OCI-LY3 (cell line): ENCODE results near the gene SUPT3H.

ENCODE experiments used
- H2AFZ ChIP-seq: fragments of 200-600, 300-600 bp; shearing (Covaris generic); 2 replicates; pipeline ENCODE4 v1.6.0; 2014; ENCODE audit warnings: antibody characterized with exemption, low read depth, low read length
- H3K27ac ChIP-seq: fragments of 200-600, 300-600 bp; sonication (generic); 2 replicates; pipeline ENCODE4 v1.5.1; 2014; ENCODE audit warnings: mild to moderate bottlenecking, low read length, moderate library complexity, mixed read lengths
- H3K27me3 ChIP-seq: fragments of 200-600, 300-600 bp; sonication (generic); 2 replicates; pipeline ENCODE4 v1.6.1; 2014; ENCODE audit warnings: low read depth, low read length, mixed read lengths
- H3K36me3 ChIP-seq: fragments of 200-600, 300-600 bp; sonication (generic); replicated peaks from 2 replicates; pipeline ENCODE3; 2014; ENCODE audit warnings: low read depth, low read length, mixed read lengths
- H3K4me1 ChIP-seq: fragments of 300-600, 200-600 bp; sonication (generic); 2 replicates; pipeline ENCODE4 v1.6.1; 2014; ENCODE audit warnings: low read length, mixed read lengths
- H3K4me2 ChIP-seq: fragments of 200-600, 300-600 bp; sonication (generic); 2 replicates; pipeline ENCODE4 v1.6.1; 2014; ENCODE audit warnings: low read length, mixed read lengths
- H3K4me3 ChIP-seq: fragments of 300-600, 200-600 bp; sonication (generic); 2 replicates; pipeline ENCODE4 v1.5.1; 2014; ENCODE audit warnings: antibody characterized with exemption, mild to moderate bottlenecking, low read length, moderate library complexity
- H3K79me2 ChIP-seq: fragments of 300-600, 200-600 bp; shearing (Covaris generic); 2 replicates; pipeline ENCODE4 v1.6.1; 2014; ENCODE audit warnings: mild to moderate bottlenecking, low read length, mixed read lengths
- H3K9ac ChIP-seq: fragments of 300-600, 200-600 bp; shearing (Covaris generic); 2 replicates; pipeline ENCODE4 v1.6.0; 2014; ENCODE audit warnings: mild to moderate bottlenecking, low read length, moderate library complexity
- H3K9me3 ChIP-seq: fragments of 200-600, 300-600 bp; shearing (Covaris generic); 2 replicates; pipeline ENCODE4 v1.6.1; 2014; ENCODE audit warnings: low read length, mixed read lengths; ENCODE audit not compliant: insufficient read depth
- H4K20me1 ChIP-seq: fragments of 200-600, 300-600 bp; sonication (generic); 2 replicates; pipeline ENCODE4 v1.6.1; 2016; ENCODE audit warnings: low read length, mixed read lengths; ENCODE audit not compliant: insufficient read depth
- CTCF ChIP-seq: fragments of 200-600, 300-600 bp; sonication (generic); IDR thresholded peaks from 2 replicates; pipeline ENCODE4 v1.5.1; 2014; ENCODE audit warnings: antibody characterized with exemption, low read length, low read depth
- EZH2phosphoT487 ChIP-seq: fragments of 200-600 bp; shearing (Covaris generic); IDR thresholded peaks from 2 replicates; pipeline ENCODE4 v1.6.1; 2018; ENCODE audit warnings: antibody characterized with exemption, mixed run types, low read depth

Gene SUPT3H

GRCh38 chr6:44965708-44966107, 412.0 kb downstream of the SUPT3H start:
- Histone ChIP-seq H3K4me3 (no peak overlapping the region), H3K4me1 (peaks cover 5% of the 10 kb centered on the region; the same call in 1 of the 2 replicates), H2AFZ (no peak overlapping the region), H3K36me3 (no peaks in the 10 kb centered on the region), H3K27me3 (no peaks in the 10 kb centered on the region), H3K9me3 (no peaks in the 10 kb centered on the region), H4K20me1 (no peaks in the 10 kb centered on the region), H3K9ac (no peak overlapping the region), H3K27ac (no peak overlapping the region), H3K79me2 (no peaks in the 10 kb centered on the region), H3K4me2 (no peak overlapping the region)
- TF ChIP-seq CTCF (no peak), EZH2phosphoT487 (no peak)

- Histone ChIP-seq H3K4me1 (peaks cover 7% of the 10 kb centered on the region; the same call in 1 of the 2 replicates), H3K9ac (no peak overlapping the region), H2AFZ (0 out of 2 replicates have a peak overlapping the region, but pooled peaks have one; percentile 6), H3K79me2 (no peaks in the 10 kb centered on the region), H3K4me3 (no peak overlapping the region), H3K9me3 (no peaks in the 10 kb centered on the region), H3K36me3 (no peaks in the 10 kb centered on the region), H3K27me3 (no peaks in the 10 kb centered on the region), H3K4me2 (peak overlapping the region; percentile 11; the same call in 1 of the 2 replicates), H4K20me1 (no peaks in the 10 kb centered on the region), H3K27ac (no peak overlapping the region)
- TF ChIP-seq CTCF (no peak), EZH2phosphoT487 (no peak)
Observed at GRCh38 chr6:44960898-44961297, 416.8 kb downstream of the SUPT3H start.

GRCh38 chr6:44959651-44960050, 418.1 kb downstream of the SUPT3H start:
- Histone ChIP-seq H3K4me1 (peaks cover 7% of the 10 kb centered on the region; the same call in 1 of the 2 replicates), H3K9me3 (no peaks in the 10 kb centered on the region), H2AFZ (no peak overlapping the region), H3K4me2 (no peak overlapping the region), H3K27me3 (no peaks in the 10 kb centered on the region), H3K36me3 (no peaks in the 10 kb centered on the region), H3K27ac (no peak overlapping the region), H3K79me2 (no peaks in the 10 kb centered on the region), H3K4me3 (no peak overlapping the region), H4K20me1 (no peaks in the 10 kb centered on the region), H3K9ac (no peak overlapping the region)
- TF ChIP-seq EZH2phosphoT487, result no peak
- no peak for TF ChIP-seq CTCF

- TF ChIP-seq EZH2phosphoT487 (no peak), CTCF (no peak)
- H3K4me1 ChIP-seq, result peaks cover 7% of the 10 kb centered on the region; the same call in 1 of the 2 replicates
- no peak overlapping the region for H2AFZ ChIP-seq
- no peak overlapping the region for H3K27ac ChIP-seq
- H4K20me1 ChIP-seq, result no peaks in the 10 kb centered on the region
- H3K4me2 ChIP-seq, result no peak overlapping the region
- H3K27me3 ChIP-seq, result no peaks in the 10 kb centered on the region
- no peak overlapping the region for H3K4me3 ChIP-seq
- H3K36me3 ChIP-seq, result no peaks in the 10 kb centered on the region
- H3K9ac ChIP-seq, result no peak overlapping the region
- no peaks in the 10 kb centered on the region for H3K79me2 ChIP-seq
- H3K9me3 ChIP-seq, result no peaks in the 10 kb centered on the region
Observed at GRCh38 chr6:44957156-44957555, 420.6 kb downstream of the SUPT3H start.
